ENCODE results near the gene PPP4R3B.
A peak's percentile ranks its signal among the peaks of the same experiment; 100 is the strongest.
"Not testable (repeated sequence)": the region's sequence is repeated elsewhere in the genome, so short reads cannot be mapped to it uniquely, and the experiment has no call there.

PPP4R3B gene

DNA sequence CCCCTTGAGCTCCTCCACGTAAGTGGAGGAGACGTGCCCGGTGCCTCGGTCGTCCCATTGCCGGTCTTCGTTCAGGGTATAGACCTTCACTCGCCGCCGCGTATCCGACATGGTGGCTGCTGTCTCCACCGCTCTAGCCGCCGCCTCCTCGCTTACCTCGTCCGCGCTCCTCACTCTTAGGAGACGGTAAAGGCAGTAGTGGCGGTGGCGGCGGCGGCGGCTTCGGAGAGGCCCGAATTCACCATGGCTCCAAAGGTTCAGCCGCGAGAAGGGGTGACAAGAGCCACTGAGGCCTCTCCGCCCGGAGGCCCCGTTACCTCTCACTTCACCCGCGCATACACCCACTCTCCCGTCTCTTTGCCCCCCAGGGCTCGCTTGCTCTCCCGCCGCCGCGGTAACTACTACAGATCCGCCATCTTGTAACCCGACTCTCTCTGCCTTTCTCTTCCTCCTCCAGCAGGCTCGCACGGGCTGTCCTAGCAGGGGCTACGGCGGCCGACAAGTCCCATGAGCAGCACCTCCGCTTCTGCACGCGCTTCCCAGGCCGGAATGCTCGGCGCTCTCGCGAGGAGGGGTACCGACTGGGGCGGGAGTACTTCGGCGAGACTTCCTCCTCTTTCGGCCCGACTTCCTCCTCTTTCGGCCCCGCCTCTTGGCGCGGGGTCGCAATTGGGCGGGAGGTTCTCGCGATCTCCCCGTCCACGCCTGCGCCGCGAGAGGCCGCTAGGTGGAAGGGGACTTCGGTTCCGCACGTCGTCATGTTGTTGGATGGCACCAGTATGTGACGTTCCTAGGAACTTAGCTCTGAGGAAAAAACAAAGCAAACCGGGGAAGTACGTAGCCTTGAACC lies at the start of gene PPP4R3B:
Gene PPP4R3B (minus strand): TSS at position 448 of the 850 bp plus-strand sequence. CDS start 337 bp downstream, at position 111.
- DNase-seq (ENCODE audit: low read depth in 2 of 2) = peak; percentile 91 to 96

GRCh38 chr2:55653255-55653654 lies 35.8 kb upstream of the PPP4R3B start:
- no peak for DNase-seq (ENCODE audit: low read depth in 2 of 2)

DNA sequence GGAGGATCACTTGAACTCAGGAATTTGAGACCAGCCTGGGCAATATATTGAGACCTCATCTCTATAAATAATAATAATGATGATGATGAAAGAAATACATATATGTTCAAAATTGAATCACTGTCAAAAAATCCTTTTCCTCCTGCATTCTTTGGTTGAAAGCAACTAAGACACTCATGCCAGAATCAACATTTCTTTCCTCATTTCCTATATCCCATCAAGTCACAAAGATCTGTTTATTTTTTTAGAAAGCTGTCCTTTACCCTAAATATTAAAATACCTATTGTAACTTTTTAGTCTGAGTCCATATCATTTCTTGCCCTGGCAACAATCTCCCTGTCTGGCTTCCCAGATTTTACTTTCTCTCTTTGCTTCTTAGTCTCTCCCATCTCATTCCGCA lies 31.8 kb upstream of the PPP4R3B start:
- DNase-seq (ENCODE audit: low read depth in 2 of 2) = no peak

DNA sequence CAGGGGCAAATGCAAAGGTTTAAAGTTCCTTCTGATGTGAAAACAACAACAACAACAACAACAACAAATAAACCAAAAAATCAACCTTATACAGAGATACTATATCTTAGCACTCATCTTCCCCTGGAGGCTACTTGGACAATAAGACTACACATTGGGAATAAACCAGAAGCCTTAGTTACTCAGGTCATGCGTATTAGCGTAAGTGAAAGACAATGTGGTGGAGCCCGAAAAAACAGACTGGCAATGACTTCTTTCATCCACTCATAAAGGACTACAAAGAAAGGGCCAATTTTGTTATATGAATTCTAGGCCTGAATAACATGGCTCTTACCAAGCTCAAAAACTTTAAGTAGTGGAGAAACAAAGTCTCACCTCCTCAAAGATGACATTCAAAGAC lies 19.4 kb upstream of the PPP4R3B start:
- DNase-seq (ENCODE audit: low read depth in 2 of 2) = no peak

GRCh38 chr2:55628931-55629330 lies 11.5 kb upstream of the PPP4R3B start:
- DNase-seq (ENCODE audit: low read depth in 2 of 2) = no peak

DNA sequence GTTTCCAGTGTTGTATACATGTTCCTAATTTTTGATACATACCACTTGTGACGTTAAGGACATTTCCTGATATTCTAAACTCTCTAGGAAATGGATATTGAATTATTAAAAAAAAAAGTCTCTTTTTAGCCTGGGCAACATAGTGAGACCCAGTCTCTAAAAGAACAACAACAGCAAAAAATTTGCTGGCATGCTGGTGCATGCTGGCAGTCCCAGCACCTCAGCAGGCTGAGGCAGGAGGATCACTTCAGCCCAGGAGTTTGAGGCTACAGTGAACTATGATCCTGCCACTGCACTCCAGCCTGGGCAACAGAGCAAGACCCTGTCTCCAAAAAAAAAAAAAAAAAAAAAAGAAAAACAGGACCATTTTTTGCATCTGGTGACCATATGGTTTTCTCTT lies 10.5 kb upstream of the PPP4R3B start:
- no peak for DNase-seq (ENCODE audit: low read depth in 2 of 2)

GRCh38 chr2:55621802-55622201 lies 4.4 kb upstream of the PPP4R3B start:
- DNase-seq (ENCODE audit: low read depth in 2 of 2) = no peak

- no peak for DNase-seq (ENCODE audit: low read depth in 2 of 2)
Measured at GRCh38 chr2:55620123-55620779, 2.8 kb upstream of the PPP4R3B start.

DNA sequence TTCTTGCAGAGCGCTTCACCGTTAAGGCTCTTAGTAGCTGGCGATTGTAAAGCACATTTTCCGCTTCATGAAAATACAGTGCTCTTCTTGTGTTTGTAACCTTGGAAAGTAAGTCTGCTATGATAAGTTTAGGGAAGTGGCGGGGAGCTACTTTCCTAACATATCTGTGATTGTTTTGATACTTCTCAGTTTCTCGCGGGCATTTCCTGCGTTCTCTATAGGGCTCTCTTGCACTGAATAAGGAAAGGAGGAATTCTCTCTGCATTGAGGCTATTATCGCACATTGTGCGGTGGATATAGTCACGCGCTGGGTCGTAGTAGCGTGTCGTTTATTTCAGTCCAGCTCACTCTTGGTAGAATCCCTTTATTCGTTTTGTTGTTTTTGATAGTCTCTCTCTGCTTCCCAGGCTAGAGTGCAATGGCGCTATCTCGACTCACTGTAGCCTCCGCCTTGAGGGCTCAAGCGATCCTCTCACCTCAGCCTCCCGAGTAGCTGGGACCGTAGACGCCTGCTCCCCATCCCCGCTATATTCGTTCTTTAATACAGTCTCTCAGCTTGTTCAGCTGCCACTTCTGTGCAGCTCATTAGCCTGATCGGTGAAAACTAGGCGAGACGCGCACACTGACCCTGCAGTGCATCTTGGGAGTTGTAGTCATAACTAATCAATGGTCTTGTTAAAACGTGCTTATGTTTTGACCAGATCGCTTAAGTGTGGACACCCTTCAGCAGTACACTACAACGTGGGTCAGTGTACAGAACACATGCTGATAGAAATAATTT lies 1.0 kb upstream of the PPP4R3B start:
- peak; percentile 22 to 43 for DNase-seq (ENCODE audit: low read depth in 2 of 2)

DNA sequence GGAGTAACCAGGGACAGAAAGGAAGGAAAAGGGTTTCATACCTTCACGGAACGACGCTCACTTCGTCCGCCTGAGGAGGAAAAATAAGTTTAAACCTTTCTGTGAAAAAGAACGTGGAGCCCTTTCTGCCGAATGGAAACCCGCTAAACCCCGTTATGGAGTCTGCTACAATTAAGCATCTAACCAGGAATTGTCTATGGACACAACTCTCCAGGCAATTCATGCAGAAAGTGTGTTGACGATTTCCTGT lies 528 bp upstream of the PPP4R3B start:
- DNase-seq (ENCODE audit: low read depth in 2 of 2) = no peak

DNA sequence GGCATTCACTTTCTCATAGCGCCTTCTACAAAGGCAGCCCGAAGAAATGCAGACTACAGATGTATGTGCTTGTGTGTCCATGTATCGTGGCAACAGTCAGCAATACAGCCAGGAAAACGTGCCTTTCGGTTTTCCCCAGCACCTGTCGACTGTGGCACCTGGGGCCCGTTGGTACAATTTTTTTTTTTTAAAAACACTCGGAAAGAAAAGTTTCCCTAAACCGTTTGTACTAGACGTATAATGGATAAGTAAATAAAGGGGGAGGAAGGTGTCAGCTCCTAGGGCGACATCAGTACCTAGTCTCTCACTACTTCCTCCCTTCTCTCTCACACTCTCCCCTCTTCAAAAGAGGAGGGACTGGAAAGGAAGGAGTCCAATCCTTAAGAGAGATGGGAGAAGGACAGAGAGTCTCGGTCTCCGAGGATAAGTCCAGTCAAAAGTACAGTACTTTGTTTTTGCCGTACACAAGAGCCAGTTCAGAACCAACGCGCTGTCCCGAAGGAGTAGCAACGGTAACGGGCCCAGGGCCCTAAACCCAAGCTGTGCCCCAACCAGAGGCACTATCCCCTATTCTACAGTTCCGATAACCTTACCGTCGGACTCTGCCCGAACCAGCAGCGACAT lies 759 bp downstream of the PPP4R3B start:
- DNase-seq (ENCODE audit: low read depth in 2 of 2) = no peak

DNA sequence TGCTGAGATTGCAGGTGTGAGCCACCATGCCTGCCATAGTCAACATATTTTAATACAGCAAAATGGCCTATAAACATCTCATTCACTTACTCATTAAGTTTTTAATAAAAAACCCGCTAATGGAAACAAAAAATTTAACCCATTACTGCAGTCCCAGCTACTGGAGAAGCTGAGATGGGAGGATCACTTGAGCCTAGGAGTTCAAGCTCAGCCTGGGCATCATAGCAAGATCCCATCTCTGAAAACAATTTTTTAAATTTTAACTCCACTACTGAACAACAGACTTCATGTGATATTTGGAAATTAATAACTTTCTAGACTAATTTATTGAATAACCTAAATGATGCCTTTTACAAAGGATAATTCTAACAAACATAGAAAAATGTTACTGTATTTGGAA lies 5.4 kb downstream of the PPP4R3B start:
- no peak for DNase-seq (ENCODE audit: low read depth in 2 of 2)

DNA sequence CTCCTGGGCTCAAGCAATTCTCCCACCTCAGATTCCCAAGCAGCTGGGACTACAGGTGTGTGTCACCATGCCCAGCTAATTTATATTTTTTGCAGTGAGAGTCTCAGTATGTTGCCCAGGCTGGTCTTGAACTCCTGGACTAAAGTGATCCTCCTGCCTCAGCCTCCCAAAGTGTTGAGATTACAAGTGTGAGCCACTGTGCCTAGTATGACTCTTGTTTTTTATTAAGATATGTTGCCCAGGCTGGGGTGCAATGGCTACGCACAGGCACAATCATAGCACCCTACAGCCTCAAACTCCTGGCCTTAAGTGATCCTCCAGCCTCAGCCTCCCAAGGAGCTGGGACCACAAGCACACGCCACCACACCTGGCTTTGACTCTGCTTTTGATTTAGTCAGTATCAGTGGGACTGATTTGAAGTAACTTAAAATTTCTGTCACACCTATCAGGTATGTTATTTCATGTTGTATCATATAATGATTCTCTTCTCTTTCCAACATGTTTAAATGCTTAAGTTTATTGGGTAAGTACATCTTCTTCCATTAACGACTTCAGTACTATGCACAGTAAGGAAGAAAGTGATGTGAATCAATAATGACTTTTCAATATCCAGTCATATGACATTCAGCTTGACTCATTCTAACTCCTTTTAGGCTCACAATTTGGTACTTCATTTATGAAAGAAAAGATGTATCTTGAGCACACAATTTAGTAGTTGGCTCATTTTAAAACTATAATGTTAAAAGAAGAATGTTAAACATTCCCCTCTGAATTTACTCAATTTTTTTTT lies 6.3 kb downstream of the PPP4R3B start:
- no peak for DNase-seq (ENCODE audit: low read depth in 2 of 2)

- no peak for DNase-seq (ENCODE audit: low read depth in 2 of 2)
Measured at GRCh38 chr2:55609938-55610578, 7.4 kb downstream of the PPP4R3B start.

DNA sequence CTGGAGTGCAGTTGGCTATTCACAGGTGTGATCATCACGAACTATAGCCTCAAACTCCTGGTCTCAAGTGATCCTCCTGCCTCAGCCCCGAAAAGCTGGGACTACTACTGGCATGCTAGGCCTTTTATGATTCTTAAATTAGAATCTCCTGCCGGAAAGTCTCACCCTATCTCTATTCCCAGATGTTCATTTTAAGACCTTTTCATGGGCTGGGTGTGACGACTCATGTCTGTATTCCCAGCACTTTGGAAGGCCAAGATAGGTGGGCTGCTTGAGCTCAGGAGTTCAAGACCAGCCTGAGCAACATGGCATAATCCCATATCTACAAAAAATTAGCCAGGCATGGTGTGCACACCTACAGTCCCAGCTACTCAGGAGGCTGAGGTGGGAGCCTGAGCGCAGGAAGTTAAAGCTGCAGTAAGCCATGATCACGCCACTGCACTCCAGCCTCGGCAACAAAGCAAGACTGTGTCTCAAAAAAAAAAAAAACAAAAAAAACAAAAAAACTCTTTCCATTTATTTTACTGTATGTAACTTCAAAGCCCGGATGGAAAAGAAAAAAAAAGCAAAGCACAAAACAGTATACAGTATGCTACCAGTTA lies 8.1 kb downstream of the PPP4R3B start:
- no peak for DNase-seq (ENCODE audit: low read depth in 2 of 2)

DNA sequence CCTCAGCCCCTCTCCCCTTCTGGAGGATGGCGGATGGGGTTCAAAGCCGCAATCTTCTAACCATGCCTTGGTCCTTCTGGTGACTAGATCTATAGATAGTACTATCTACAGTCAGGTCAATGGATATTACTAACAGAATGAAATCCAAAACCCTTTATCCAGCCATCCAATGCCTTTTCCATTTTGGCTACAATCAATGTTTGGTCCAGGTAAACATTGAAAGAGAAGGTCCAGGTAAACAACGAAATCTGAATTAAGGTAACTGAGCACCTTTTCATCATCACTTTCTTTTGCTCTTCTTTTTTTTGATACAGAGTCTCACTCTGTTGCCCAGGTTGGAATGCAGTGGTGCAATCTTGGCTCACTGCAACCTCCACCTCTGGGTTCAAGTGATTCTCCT lies 9.7 kb downstream of the PPP4R3B start:
- DNase-seq (ENCODE audit: low read depth in 2 of 2) = no peak

GRCh38 chr2:55604027-55604565 lies 13.3 kb downstream of the PPP4R3B start:
- no peak for DNase-seq (ENCODE audit: low read depth in 2 of 2)

GRCh38 chr2:55601849-55602248 lies 15.6 kb downstream of the PPP4R3B start:
- DNase-seq (ENCODE audit: low read depth in 2 of 2) = no peak

DNA sequence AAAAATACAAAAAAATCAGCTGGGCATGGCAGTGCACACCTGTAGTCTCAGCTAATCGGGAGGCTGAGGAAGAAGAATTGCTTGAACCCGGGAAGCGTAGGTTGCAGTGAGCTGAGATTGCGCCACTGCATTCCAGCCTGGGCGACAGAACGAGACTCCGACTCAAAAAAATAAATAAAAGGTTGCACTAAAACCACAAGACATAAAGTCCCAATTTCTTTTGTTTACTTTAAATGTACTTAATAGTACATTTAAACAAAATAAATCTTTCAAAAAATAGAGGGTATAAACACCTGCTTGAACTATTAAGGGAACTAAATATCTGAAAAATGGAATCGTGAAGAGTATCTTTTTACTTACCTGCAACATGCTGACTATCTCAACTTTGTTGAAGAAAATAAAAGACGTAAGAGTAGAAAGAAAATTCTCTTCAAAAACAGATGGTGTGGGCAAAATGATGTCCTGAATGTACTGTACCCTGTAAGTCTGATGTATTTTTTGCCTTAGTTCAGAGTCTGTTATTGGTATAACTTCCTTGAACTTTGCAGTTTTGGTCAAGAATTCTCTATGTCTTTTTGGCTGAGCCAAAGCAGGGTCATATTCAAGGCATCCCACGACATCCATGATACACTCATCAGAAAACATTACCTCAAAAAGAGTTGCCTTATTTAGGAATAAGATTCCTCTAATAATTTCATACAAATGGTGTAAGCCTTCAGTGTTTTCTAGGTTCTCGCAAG lies 19.2 kb downstream of the PPP4R3B start:
- DNase-seq (ENCODE audit: low read depth in 2 of 2) = no peak

DNA sequence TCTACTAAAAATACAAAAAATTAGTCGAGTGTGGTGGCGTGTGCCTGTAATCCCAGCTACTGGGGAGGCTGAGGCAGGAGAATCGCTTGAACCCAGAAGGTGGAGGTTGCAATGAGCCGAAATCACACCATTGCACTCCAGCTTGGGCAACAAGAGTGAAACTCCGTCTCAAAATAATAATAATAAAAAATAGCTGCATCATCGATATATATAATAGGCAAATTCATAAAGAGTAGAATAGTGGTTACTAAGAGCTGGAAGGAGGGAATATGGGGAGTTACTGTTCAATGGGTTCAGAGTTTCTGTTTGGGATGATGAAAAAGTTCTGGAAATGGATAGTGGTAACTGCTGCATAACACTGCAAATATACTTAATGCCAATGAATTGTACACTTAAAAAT lies 20.6 kb downstream of the PPP4R3B start:
- DNase-seq (ENCODE audit: low read depth in 2 of 2) = not testable (repeated sequence)

All from stimulated activated CD4-positive, alpha-beta T cell treated with anti-CD3 and anti-CD28 coated beads, Interleukin-4, amount 100 ng/mL, for 48 hours (primary cell).